Naive B cell (primary cell): ENCODE measurements around the gene ACTL8. TPM values are rescaled to one million over a fixed set of nuclear protein-coding genes. Genes with fewer than 3 reads are reported as not detected.
A peak's percentile ranks its signal among the peaks of the same experiment; 100 is the strongest.

Experiments used
- ATAC-seq, 2 donors: fragments of 150-1000 bp; cut with Tn5 transposase; 2 replicates each; pipeline ENCODE4 v1.10.0; 2021; ENCODE audit warnings: low read depth in 2 of 2, mild to moderate bottlenecking in 2 of 2, moderate library complexity in 2 of 2
- DNase-seq: peaks from one replicate; pipeline ENCODE4 v3.0.0; 2022
- H3K27ac Mint-ChIP-seq, 6 donors: one replicate each; pipeline ENCODE4 v1.8.0; 2020 to 2022; ENCODE audit warnings: mild to moderate bottlenecking in 6 of 6, mixed read lengths in 6 of 6, moderate library complexity in 5 of 6, inconsistent platforms in 2 of 6
- H3K27me3 Mint-ChIP-seq, 3 donors: one replicate each; pipeline ENCODE4 v1.8.0; 2021 to 2022; ENCODE audit warnings: mixed read lengths in 3 of 3, mild to moderate bottlenecking in 1 of 3
- H3K36me3 Mint-ChIP-seq, 2 donors: one replicate each; pipeline ENCODE4 v1.8.0; 2020 to 2022; ENCODE audit warnings: mixed read lengths in 2 of 2, inconsistent platforms in 1 of 2, mild to moderate bottlenecking in 1 of 2
- H3K4me1 Mint-ChIP-seq, 3 donors: one replicate each; pipeline ENCODE4 v1.8.0; 2020 to 2022; ENCODE audit warnings: mixed read lengths in 3 of 3, inconsistent platforms in 1 of 3, mild to moderate bottlenecking in 1 of 3, moderate library complexity in 1 of 3
- H3K4me3 Mint-ChIP-seq, 8 donors: one replicate each; pipeline ENCODE4 v1.8.0; 2020 to 2022; ENCODE audit warnings: mild to moderate bottlenecking in 8 of 8, mixed read lengths in 8 of 8, moderate library complexity in 8 of 8, inconsistent platforms in 2 of 8
- H3K9me3 Mint-ChIP-seq, 7 donors: one replicate each; pipeline ENCODE4 v1.8.0; 2020 to 2022; ENCODE audit warnings: mixed read lengths in 7 of 7, mild to moderate bottlenecking in 5 of 7, inconsistent platforms in 2 of 7, moderate library complexity in 1 of 7
- polyA plus RNA-seq, 6 donors: library from polyadenylated mRNA; unstranded; fragments of 300-500 nt; fragmentation: Illumina TruSeq; gene quantifications; one replicate each; pipeline ENCODE4 v1.2.3, GENCODE V29; 2021; ENCODE audit warnings: low read depth in 6 of 6

Gene ACTL8
- polyA plus RNA-seq, 6 donors from 2014 or later, result not detected

- peaks cover 0 to 15% of the 10 kb centered on the region in 2 donors for H3K36me3 Mint-ChIP-seq
- peaks cover 0 to 2% (median 0%) of the 10 kb centered on the region in 3 donors for H3K4me1 Mint-ChIP-seq
- peaks cover 7 to 17% (median 14%) of the 10 kb centered on the region in 7 donors for H3K9me3 Mint-ChIP-seq
- ATAC-seq, result no peak
- H3K27ac Mint-ChIP-seq, result no peak overlapping the region
- peaks cover 0 to 29% (median 24%) of the 10 kb centered on the region in 3 donors for H3K27me3 Mint-ChIP-seq
- no peak overlapping the region for H3K4me3 Mint-ChIP-seq
- DNase-seq, result no peak
These were observed 9.5 kb downstream of the ACTL8 start for GRCh38 chr1:17764591-17764990.

GRCh38 chr1:17765444-17766411 is 10.6 kb downstream of the ACTL8 start:
- Mint-ChIP-seq H3K4me1 (peaks cover 0 to 2% (median 0%) of the 10 kb centered on the region in 3 donors), H3K9me3 (peaks cover 0 to 5% (median 2%) of the 10 kb centered on the region in 7 donors), H3K27me3 (peaks cover 3 to 29% (median 24%) of the 10 kb centered on the region in 3 donors), H3K36me3 (peaks cover 0 to 4% of the 10 kb centered on the region in 2 donors), H3K4me3 (no peak overlapping the region), H3K27ac (peak overlapping the region in 1 of 6 donors; percentile 24)
- no peak for DNase-seq
- ATAC-seq, result no peak

- Mint-ChIP-seq H3K27me3 (peaks cover 4 to 26% (median 24%) of the 10 kb centered on the region in 3 donors), H3K36me3 (no peaks in the 10 kb centered on the region), H3K9me3 (no peaks in the 10 kb centered on the region), H3K4me3 (no peak overlapping the region), H3K27ac (no peak overlapping the region), H3K4me1 (peaks cover 0 to 2% (median 0%) of the 10 kb centered on the region in 3 donors)
- ATAC-seq (no peak), DNase-seq (no peak)
These were observed 13.6 kb downstream of the ACTL8 start for GRCh38 chr1:17768651-17769241.

GRCh38 chr1:17770983-17771382 is 15.8 kb downstream of the ACTL8 start:
- DNase-seq (no peak), ATAC-seq (no peak)
- no peak overlapping the region for H3K4me3 Mint-ChIP-seq
- no peak overlapping the region for H3K27ac Mint-ChIP-seq
- H3K27me3 Mint-ChIP-seq, result peaks cover 4 to 22% (median 9%) of the 10 kb centered on the region in 3 donors
- H3K4me1 Mint-ChIP-seq, result no peaks in the 10 kb centered on the region
- H3K9me3 Mint-ChIP-seq, result peaks cover 0 to 2% (median 0%) of the 10 kb centered on the region in 7 donors
- no peaks in the 10 kb centered on the region for H3K36me3 Mint-ChIP-seq

GRCh38 chr1:17772615-17773212 is 17.6 kb downstream of the ACTL8 start:
- Mint-ChIP-seq H3K4me3 (peak overlapping the region in 1 of 8 donors; percentile 18), H3K27me3 (peaks cover 0 to 19% (median 4%) of the 10 kb centered on the region in 3 donors)

GRCh38 chr1:17773591-17774326 is 18.6 kb downstream of the ACTL8 start:
- peaks cover 0 to 19% (median 4%) of the 10 kb centered on the region in 3 donors for H3K27me3 Mint-ChIP-seq
- H3K9me3 Mint-ChIP-seq, result peaks cover 0 to 2% (median 0%) of the 10 kb centered on the region in 7 donors
- no peak overlapping the region for H3K27ac Mint-ChIP-seq
- H3K36me3 Mint-ChIP-seq, result no peaks in the 10 kb centered on the region
- no peaks in the 10 kb centered on the region for H3K4me1 Mint-ChIP-seq
- DNase-seq (no peak), ATAC-seq (no peak)
- H3K4me3 Mint-ChIP-seq, result no peak overlapping the region

More at GRCh38 chr1:17772615-17773212, 17.6 kb downstream of the ACTL8 start:
- H3K4me1 Mint-ChIP-seq, result no peaks in the 10 kb centered on the region
- H3K9me3 Mint-ChIP-seq, result peaks cover 0 to 2% (median 0%) of the 10 kb centered on the region in 7 donors
- DNase-seq (no peak), ATAC-seq (no peak)
- H3K27ac Mint-ChIP-seq, result no peak overlapping the region
- no peaks in the 10 kb centered on the region for H3K36me3 Mint-ChIP-seq

- no peaks in the 10 kb centered on the region for H3K4me1 Mint-ChIP-seq
- H3K4me3 Mint-ChIP-seq, result no peak overlapping the region
- ATAC-seq, result no peak
- H3K9me3 Mint-ChIP-seq, result peaks cover 0 to 2% (median 0%) of the 10 kb centered on the region in 7 donors
- H3K36me3 Mint-ChIP-seq, result no peaks in the 10 kb centered on the region
- peak overlapping the region in 1 of 6 donors; percentile 5 for H3K27ac Mint-ChIP-seq
- H3K27me3 Mint-ChIP-seq, result peaks cover 4 to 19% (median 6%) of the 10 kb centered on the region in 3 donors
- DNase-seq, result no peak
These were observed 19.3 kb downstream of the ACTL8 start for GRCh38 chr1:17774452-17774851.

GRCh38 chr1:17775796-17776195 is 20.7 kb downstream of the ACTL8 start:
- Mint-ChIP-seq H3K27me3 (peaks cover under 1 to 25% (median 7%) of the 10 kb centered on the region in 3 donors), H3K4me1 (no peaks in the 10 kb centered on the region), H3K36me3 (no peaks in the 10 kb centered on the region), H3K9me3 (peaks cover 0 to 4% (median 0%) of the 10 kb centered on the region in 7 donors), H3K4me3 (no peak overlapping the region), H3K27ac (no peak overlapping the region)
- ATAC-seq, result no peak
- no peak for DNase-seq

- Mint-ChIP-seq H3K27ac (peak overlapping the region in 1 of 6 donors; percentile 6), H3K27me3 (peaks cover 0 to 25% (median 7%) of the 10 kb centered on the region in 3 donors), H3K4me1 (no peaks in the 10 kb centered on the region), H3K36me3 (no peaks in the 10 kb centered on the region), H3K9me3 (peaks cover 0 to 4% (median 0%) of the 10 kb centered on the region in 7 donors), H3K4me3 (no peak overlapping the region)
- ATAC-seq (no peak), DNase-seq (no peak)
These were observed 21.3 kb downstream of the ACTL8 start for GRCh38 chr1:17776426-17776825.

- H3K27ac Mint-ChIP-seq, result no peak overlapping the region
- H3K4me1 Mint-ChIP-seq, result no peaks in the 10 kb centered on the region
- no peaks in the 10 kb centered on the region for H3K36me3 Mint-ChIP-seq
- H3K27me3 Mint-ChIP-seq, result peaks cover 0 to 25% (median 7%) of the 10 kb centered on the region in 3 donors
- DNase-seq (no peak), ATAC-seq (no peak)
- H3K4me3 Mint-ChIP-seq, result no peak overlapping the region
- peaks cover 0 to 4% (median 0%) of the 10 kb centered on the region in 7 donors for H3K9me3 Mint-ChIP-seq
These were observed 22.2 kb downstream of the ACTL8 start for GRCh38 chr1:17777330-17777729.

- Mint-ChIP-seq H3K4me3 (no peak overlapping the region), H3K9me3 (peaks cover 0 to 4% (median 0%) of the 10 kb centered on the region in 7 donors), H3K36me3 (no peaks in the 10 kb centered on the region), H3K4me1 (no peaks in the 10 kb centered on the region), H3K27ac (no peak overlapping the region), H3K27me3 (peaks cover 0 to 25% (median 7%) of the 10 kb centered on the region in 3 donors)
- DNase-seq (no peak), ATAC-seq (no peak)
These were observed 22.7 kb downstream of the ACTL8 start for GRCh38 chr1:17777818-17778217.

GRCh38 chr1:17780916-17781315 is 25.8 kb downstream of the ACTL8 start:
- no peak overlapping the region for H3K27ac Mint-ChIP-seq

More at GRCh38 chr1:17780916-17781315, 25.8 kb downstream of the ACTL8 start:
- DNase-seq (no peak), ATAC-seq (no peak)
- peaks cover 0 to 23% (median 7%) of the 10 kb centered on the region in 3 donors for H3K27me3 Mint-ChIP-seq
- no peaks in the 10 kb centered on the region for H3K4me1 Mint-ChIP-seq
- H3K4me3 Mint-ChIP-seq, result no peak overlapping the region
- no peaks in the 10 kb centered on the region for H3K36me3 Mint-ChIP-seq
- H3K9me3 Mint-ChIP-seq, result peaks cover 0 to 5% (median 0%) of the 10 kb centered on the region in 7 donors
